Activated T-cell treated with anti-CD3 and anti-CD28 coated beads, Interleukin-2, amount 50 U/mL, for 72 hours (primary cell): ENCODE data around the gene GRID2IP. TPM values are rescaled to one million over a fixed set of nuclear protein-coding genes. Genes with fewer than 3 reads are reported as not detected.

Source experiments
- ATAC-seq, 2 donors: fragments of 150-1000 bp; cut with Tn5 transposase; replicated peaks in 1 of 2; 2 replicates each; pipeline ENCODE4 v1.10.0; 2021; ENCODE audit warnings: moderate library complexity in 2 of 2, mild to moderate bottlenecking in 1 of 2
- DNase-seq, 2 donors: peaks; one replicate each; pipeline ENCODE4 v3.0.0; 2021 to 2022; ENCODE audit warnings: mixed read lengths in 1 of 2
- H3K27ac Mint-ChIP-seq: one replicate; pipeline ENCODE4 v1.8.0; 2022; ENCODE audit warnings: mild to moderate bottlenecking, moderate library complexity, mixed read lengths
- H3K27me3 Mint-ChIP-seq: one replicate; pipeline ENCODE4 v1.8.0; 2022; ENCODE audit warnings: low read depth, mixed read lengths
- H3K36me3 Mint-ChIP-seq, 2 donors: one replicate each; pipeline ENCODE4 v1.8.0; 2022; ENCODE audit warnings: mixed read lengths in 2 of 2, mild to moderate bottlenecking in 1 of 2; ENCODE audit not compliant: insufficient read depth in 2 of 2
- H3K4me1 Mint-ChIP-seq: one replicate; pipeline ENCODE4 v1.8.0; 2022; ENCODE audit warnings: low read depth, mixed read lengths
- H3K4me3 Mint-ChIP-seq, 2 donors: one replicate each; pipeline ENCODE4 v1.8.0; 2022; ENCODE audit warnings: mild to moderate bottlenecking in 2 of 2, mixed read lengths in 2 of 2, moderate library complexity in 2 of 2
- H3K9me3 Mint-ChIP-seq, 2 donors: one replicate each; pipeline ENCODE4 v1.8.0; 2022; ENCODE audit warnings: mixed read lengths in 2 of 2
- total RNA-seq, 2 donors: library from RNA; stranded (reverse); gene quantifications; one replicate each; pipeline ENCODE4 v1.2.3, GENCODE V29; 2022

The GRID2IP gene
- total RNA-seq, 2 donors from 2014 or later = 0.28 to 0.29 TPM

- H3K9me3 Mint-ChIP-seq = no peaks in the 10 kb centered on the region
- no peak for ATAC-seq
- DNase-seq = no peak
- no peaks in the 10 kb centered on the region for H3K36me3 Mint-ChIP-seq
- no peak overlapping the region for H3K4me3 Mint-ChIP-seq
- no peaks in the 10 kb centered on the region for H3K4me1 Mint-ChIP-seq
- no peak overlapping the region for H3K27ac Mint-ChIP-seq
- no peaks in the 10 kb centered on the region for H3K27me3 Mint-ChIP-seq
These were observed 49.4 kb downstream of the GRID2IP start for GRCh38 chr7:6501586-6502564.

DNA sequence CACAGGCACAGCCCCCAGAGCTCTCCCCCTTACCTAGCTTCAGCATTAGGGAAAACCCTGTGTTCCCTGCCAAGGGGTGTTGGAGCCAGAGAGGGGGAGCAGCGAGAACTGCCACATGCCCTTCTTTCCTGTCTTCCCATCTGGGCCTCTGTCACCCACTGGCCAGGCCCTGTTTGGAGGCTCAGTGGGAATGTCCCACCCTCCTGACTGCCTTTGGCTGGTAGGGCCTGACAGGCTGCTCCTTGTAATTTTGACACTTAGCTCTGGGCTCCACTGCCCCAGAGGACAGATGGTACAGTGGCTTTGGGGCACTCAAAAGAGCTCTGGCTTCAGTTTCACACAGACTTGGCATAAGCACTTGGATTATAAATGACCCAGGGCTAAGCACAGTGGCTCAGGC, 50.6 kb downstream of the GRID2IP start:
- no peaks in the 10 kb centered on the region for H3K4me1 Mint-ChIP-seq
- H3K27ac Mint-ChIP-seq = no peak overlapping the region
- no peaks in the 10 kb centered on the region for H3K27me3 Mint-ChIP-seq
- DNase-seq = no peak
- H3K36me3 Mint-ChIP-seq = no peaks in the 10 kb centered on the region
- no peak overlapping the region for H3K4me3 Mint-ChIP-seq
- no peak for ATAC-seq
- H3K9me3 Mint-ChIP-seq = no peaks in the 10 kb centered on the region

DNA sequence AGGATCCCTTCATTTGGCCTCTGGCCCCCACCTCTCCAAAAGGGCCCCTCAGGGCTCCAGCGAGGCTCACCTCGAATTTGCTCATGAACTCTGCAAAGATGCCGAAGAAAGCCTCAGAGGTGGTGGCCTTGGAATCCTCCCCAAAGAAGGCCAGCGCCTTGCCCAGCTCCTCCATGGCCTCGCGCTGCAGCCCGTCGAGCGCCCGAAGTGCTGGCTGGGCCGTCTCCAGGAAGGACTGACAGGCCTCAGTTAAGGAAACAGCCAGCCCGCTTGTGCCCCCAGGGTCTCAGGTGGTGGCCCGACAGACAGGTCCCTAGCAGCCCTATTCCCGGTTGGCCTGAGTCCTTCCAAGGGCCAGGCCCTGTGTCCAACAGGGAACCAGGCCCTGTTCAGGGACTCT, 53.3 kb downstream of the GRID2IP start:
- H3K27ac Mint-ChIP-seq = no peak overlapping the region
- no peaks in the 10 kb centered on the region for H3K27me3 Mint-ChIP-seq
- ATAC-seq (no peak), DNase-seq (no peak)
- no peaks in the 10 kb centered on the region for H3K36me3 Mint-ChIP-seq
- no peaks in the 10 kb centered on the region for H3K4me1 Mint-ChIP-seq
- H3K4me3 Mint-ChIP-seq = no peak overlapping the region
- no peaks in the 10 kb centered on the region for H3K9me3 Mint-ChIP-seq

GRCh38 chr7:6497637-6497905, 53.7 kb downstream of the GRID2IP start:
- Mint-ChIP-seq H3K27ac (no peak overlapping the region), H3K4me1 (no peaks in the 10 kb centered on the region), H3K4me3 (no peak overlapping the region), H3K9me3 (no peaks in the 10 kb centered on the region), H3K36me3 (no peaks in the 10 kb centered on the region), H3K27me3 (peaks cover 4% of the 10 kb centered on the region)
- DNase-seq (no peak), ATAC-seq (no peak)

DNA sequence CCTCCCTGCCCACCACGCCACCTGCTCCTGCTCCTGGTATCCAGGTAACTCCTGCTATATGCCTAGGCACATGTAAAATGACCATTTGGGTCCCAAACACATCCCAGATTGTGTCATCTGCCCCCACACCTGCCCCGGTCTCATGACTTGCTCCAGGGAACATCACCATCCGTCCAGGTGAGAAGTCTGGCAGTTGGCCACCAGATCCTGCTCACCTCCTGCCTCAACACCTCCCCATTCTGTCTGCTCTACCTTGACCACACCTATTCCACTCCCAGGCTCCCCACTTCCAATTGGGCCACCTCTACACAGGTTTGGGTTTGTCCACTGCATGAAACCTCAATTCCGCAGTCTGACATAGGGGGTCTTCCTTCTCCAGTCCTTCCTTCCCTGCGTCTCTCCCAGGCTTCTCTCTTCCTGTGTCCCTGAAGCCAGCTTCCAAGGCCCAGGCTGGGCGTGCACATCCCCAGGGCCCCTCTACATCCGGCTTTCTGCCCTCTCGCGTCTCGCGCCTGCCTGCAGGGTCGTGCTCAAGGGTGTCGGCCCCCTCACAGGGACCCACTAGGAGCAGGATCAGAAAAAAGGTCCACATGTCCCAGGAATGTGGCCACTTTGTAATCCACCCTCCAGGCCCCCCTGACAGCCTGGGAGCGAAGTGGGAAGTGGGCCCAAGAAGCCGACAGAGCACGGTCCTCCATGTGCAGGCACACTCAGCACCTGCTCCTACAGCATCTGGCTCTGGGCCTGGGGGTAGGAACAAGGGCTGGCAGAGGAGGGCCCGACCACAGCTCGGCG, 54.2 kb downstream of the GRID2IP start:
- DNase-seq = no peak
- no peaks in the 10 kb centered on the region for H3K9me3 Mint-ChIP-seq
- ATAC-seq = no peak

GRCh38 chr7:6495597-6496262, 55.5 kb downstream of the GRID2IP start:
- no peaks in the 10 kb centered on the region for H3K36me3 Mint-ChIP-seq
- H3K4me3 Mint-ChIP-seq = no peak overlapping the region
- H3K27ac Mint-ChIP-seq = no peak overlapping the region
- no peaks in the 10 kb centered on the region for H3K9me3 Mint-ChIP-seq
- H3K4me1 Mint-ChIP-seq = no peaks in the 10 kb centered on the region
- no peak for DNase-seq
- ATAC-seq = peak in 1 of 2 donors; percentile 51
- peaks cover 13% of the 10 kb centered on the region for H3K27me3 Mint-ChIP-seq

More for the DNA sequence above, 54.2 kb downstream of the GRID2IP start:
- H3K4me3 Mint-ChIP-seq = no peak overlapping the region
- no peaks in the 10 kb centered on the region for H3K36me3 Mint-ChIP-seq
- H3K27me3 Mint-ChIP-seq = peaks cover 8% of the 10 kb centered on the region
- no peak overlapping the region for H3K27ac Mint-ChIP-seq
- H3K4me1 Mint-ChIP-seq = no peaks in the 10 kb centered on the region

- no peaks in the 10 kb centered on the region for H3K36me3 Mint-ChIP-seq
These were observed 56.9 kb downstream of the GRID2IP start for GRCh38 chr7:6494365-6494764.

DNA sequence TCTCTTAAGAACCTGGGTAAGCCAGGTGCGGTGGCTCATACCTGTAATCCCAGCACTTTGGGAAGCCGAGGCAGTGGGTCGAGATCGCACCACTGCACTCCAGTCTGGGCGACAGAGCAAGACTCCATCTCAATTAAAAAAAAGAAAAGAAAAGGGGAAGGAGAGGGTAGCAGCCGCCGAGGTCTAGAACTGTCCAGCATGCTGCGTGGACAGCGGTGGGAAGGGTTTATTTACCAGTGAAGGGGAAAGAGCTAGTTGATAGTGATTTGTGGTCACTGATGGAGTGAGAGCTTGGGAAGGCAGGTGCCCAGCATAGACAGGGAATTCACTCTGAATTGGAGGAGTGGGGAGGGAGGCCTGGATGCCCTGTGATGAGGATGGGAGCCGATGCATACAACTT, 60.1 kb downstream of the GRID2IP start:
- Mint-ChIP-seq H3K27ac (no peak overlapping the region), H3K9me3 (no peaks in the 10 kb centered on the region), H3K4me1 (no peaks in the 10 kb centered on the region), H3K36me3 (no peaks in the 10 kb centered on the region), H3K27me3 (peaks cover 13% of the 10 kb centered on the region), H3K4me3 (no peak overlapping the region)
- ATAC-seq (no peak), DNase-seq (no peak)

More at GRCh38 chr7:6494365-6494764, 56.9 kb downstream of the GRID2IP start:
- DNase-seq (no peak), ATAC-seq (no peak)
- H3K4me3 Mint-ChIP-seq = no peak overlapping the region
- H3K9me3 Mint-ChIP-seq = no peaks in the 10 kb centered on the region
- no peak overlapping the region for H3K27ac Mint-ChIP-seq
- no peaks in the 10 kb centered on the region for H3K4me1 Mint-ChIP-seq
- H3K27me3 Mint-ChIP-seq = peaks cover 13% of the 10 kb centered on the region

GRCh38 chr7:6489612-6490011, 61.6 kb downstream of the GRID2IP start:
- DNase-seq = no peak
- Mint-ChIP-seq H3K4me3 (no peak overlapping the region), H3K27ac (no peak overlapping the region), H3K36me3 (no peaks in the 10 kb centered on the region), H3K27me3 (peaks cover 13% of the 10 kb centered on the region), H3K9me3 (no peaks in the 10 kb centered on the region), H3K4me1 (peaks cover 4% of the 10 kb centered on the region)
- ATAC-seq = no peak

DNA sequence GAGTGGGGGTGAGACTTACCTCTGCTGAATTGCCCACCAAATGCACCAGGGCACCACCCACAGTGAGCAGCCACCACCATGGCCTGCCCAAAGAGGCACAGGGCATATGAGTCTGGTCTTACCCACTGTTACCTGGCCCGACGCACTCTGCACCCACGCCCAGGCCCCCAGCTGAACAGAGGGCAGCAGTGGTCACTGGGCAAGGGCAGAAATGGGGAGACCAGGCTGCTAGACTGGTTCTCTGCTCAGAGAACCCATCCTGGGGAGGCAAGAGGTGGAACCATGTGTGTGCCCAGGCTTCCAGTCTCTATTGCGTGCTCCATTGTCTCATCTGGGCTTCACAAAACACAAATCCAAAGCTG, 64.1 kb downstream of the GRID2IP start:
- Mint-ChIP-seq H3K27me3 (peaks cover 5% of the 10 kb centered on the region), H3K4me3 (no peak overlapping the region), H3K27ac (no peak overlapping the region), H3K4me1 (peaks cover 15% of the 10 kb centered on the region), H3K9me3 (no peaks in the 10 kb centered on the region), H3K36me3 (peaks cover 3% of the 10 kb centered on the region in 2 donors)
- DNase-seq = no peak
- ATAC-seq = no peak

DNA sequence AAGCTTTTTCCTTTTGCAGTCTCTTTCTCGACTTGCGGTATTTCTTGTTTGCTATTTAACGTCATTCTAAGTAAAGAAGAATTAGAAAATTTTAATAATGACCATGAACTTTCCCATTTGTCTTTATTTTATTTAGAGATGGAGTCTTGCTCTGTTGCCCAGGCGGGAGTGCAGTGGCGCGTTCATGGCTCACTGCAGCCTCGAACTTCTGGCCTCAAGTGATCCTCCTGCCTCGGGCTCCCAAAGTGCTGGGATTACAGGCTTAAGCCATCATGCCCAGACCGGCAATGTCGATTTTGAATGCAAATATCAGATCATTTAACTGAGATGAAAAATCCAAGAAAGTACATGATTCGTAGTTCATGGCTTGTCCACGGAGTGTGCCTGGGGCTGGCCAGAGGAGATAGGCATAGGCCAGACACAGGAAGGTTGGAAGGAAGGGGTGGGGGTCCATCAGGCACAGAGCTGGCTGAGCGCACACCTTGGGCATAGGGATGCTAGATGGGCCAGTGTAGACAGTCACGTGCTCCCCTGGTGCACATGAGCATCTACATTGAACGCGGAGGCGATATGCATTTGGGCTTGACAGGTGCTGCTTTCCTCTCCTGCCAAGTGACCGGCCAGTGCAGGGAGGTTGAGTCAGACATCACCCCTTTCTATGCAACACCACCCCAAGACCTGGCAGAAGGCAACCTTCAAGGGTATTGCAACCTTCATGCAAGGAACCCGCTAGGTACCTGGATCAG, 64.7 kb downstream of the GRID2IP start:
- Mint-ChIP-seq H3K4me1 (peaks cover 21% of the 10 kb centered on the region), H3K9me3 (no peaks in the 10 kb centered on the region), H3K36me3 (peaks cover 3 to 5% of the 10 kb centered on the region in 2 donors), H3K27ac (no peak overlapping the region), H3K4me3 (no peak overlapping the region), H3K27me3 (peaks cover 5% of the 10 kb centered on the region)
- ATAC-seq (no peak), DNase-seq (no peak)

DNA sequence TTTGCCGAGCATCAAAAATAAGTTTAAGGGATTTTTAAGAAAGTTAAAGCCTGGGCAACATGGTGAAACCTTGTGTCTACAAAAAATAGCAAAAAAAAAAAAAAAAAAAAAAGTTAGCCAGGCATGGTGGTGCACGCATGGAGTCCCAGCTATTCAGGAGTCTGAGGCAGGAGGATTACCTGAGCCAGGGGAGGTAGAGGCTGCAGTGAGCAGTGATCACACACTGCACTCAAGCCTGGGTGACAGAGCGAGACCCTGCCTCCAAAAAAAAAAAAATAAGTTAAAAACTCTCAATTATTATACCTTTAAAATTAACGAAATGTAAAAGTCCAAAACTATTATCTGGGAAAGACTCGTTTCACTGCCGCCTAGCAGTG, 68.5 kb downstream of the GRID2IP start:
- H3K9me3 Mint-ChIP-seq = no peaks in the 10 kb centered on the region
- H3K27ac Mint-ChIP-seq = peak overlapping the region; percentile 95
- ATAC-seq (no peak), DNase-seq (no peak)
- H3K4me1 Mint-ChIP-seq = peaks cover 57% of the 10 kb centered on the region
- no peaks in the 10 kb centered on the region for H3K27me3 Mint-ChIP-seq
- H3K4me3 Mint-ChIP-seq = peak overlapping the region; percentile 90 to 96
- H3K36me3 Mint-ChIP-seq = peaks cover 5 to 16% of the 10 kb centered on the region in 2 donors
